Measurements from ENCODE around the gene TMEM131.
"Not testable (repeated sequence)": the region's sequence is repeated elsewhere in the genome, so short reads cannot be mapped to it uniquely, and the experiment has no call there.

TMEM131 gene

DNA sequence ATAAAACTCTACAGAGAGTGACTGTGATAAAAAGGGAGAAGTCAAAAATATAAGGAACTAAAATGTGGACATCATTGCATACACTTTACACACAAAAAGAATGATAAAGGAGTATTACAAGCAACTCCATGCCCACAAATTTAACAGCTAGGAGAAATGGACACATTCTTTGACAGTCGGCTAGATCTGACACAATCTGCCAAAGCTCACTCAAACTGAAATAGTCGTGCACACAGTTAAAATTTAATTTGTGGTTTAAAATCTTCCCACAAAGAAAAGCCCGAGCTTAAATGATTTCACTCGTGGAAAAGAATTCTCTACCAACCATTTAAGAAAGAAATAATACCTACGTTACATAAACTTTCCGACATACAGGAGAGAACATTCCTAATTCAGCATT lies 149.9 kb downstream of the TMEM131 start:
- TF ChIP-seq POLR2A (IDR thresholded peaks at IDR 0.05; ENCODE audit: low read depth, low read length): no peak
- DNase-seq (ENCODE audit: insufficient read length, low spot score) (no peak), FAIRE-seq (peak; percentile 41)

DNA sequence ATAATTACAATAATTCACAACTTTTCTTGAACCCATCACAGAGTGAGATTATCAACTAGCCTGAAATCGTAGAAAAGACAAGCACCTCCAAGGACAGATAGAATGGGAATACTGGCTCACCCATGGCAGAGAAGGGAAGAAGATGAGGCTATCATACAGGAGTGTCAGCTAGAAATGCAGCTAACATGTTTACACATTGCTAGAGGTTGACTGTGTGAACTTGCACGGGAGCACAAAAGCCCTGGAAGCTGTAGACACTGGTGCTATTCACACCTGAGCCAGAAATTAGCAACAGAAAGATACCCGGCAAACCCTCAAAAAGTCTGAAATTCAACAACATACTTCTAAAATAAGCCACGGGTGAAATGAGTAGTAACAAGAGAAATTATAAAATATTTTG lies 150.6 kb downstream of the TMEM131 start:
- TF ChIP-seq POLR2A (IDR thresholded peaks at IDR 0.05; ENCODE audit: low read depth, low read length): no peak
- FAIRE-seq: no peak

DNA sequence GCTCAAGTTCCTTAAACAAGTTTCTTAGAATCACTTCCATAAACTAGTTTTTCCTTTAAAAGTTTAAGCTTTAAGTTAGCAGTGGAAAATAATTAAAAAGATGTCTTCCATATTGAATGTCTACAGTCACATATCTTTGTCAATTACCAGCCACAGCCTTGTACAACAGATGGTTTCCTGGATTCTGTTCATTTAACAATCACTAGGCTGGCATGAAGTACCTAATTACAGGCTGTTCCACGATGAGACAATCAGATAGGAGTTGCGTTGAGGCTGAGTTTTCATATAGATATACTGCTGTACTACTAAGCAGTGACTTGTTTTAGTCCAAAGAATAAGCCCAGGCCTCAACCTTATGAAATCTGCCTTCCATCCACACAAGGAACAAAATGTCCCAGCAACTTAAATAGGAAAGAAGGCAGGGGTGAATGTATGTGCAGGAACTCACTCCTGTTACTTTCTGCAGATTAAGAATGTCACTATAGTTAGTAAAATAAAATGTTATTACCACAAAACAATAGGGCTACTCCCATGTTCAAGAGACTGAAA lies 151.4 kb downstream of the TMEM131 start:
- no peak for DNase-seq (ENCODE audit: insufficient read length, low spot score)
- FAIRE-seq: no peak
- no peak for TF ChIP-seq POLR2A (IDR thresholded peaks at IDR 0.05; ENCODE audit: low read depth, low read length)

More for the DNA sequence above, 150.6 kb downstream of the TMEM131 start:
- DNase-seq (ENCODE audit: insufficient read length, low spot score): no peak

DNA sequence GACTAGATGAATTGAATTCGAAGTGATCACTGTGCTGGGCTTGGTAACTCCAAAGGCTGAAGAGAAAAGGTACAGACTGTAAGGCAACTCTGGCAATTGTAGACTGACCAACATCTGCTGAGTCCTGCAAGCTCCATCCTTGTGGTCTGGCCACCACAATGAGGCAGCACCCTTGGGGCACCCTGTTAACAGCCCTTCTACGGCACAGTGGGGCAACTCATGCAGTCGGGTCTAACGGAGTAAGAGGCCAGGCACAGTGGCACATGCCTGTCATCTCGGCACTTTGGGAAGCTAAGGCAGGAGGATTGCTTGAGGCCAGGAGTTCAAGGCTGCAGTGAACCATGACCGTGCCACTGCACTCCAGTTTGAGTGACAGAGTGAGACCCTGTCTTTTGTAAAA lies 155.6 kb downstream of the TMEM131 start:
- no peak for FAIRE-seq
- DNase-seq (ENCODE audit: insufficient read length, low spot score): no peak
- TF ChIP-seq POLR2A (IDR thresholded peaks at IDR 0.05; ENCODE audit: low read depth, low read length): no peak

DNA sequence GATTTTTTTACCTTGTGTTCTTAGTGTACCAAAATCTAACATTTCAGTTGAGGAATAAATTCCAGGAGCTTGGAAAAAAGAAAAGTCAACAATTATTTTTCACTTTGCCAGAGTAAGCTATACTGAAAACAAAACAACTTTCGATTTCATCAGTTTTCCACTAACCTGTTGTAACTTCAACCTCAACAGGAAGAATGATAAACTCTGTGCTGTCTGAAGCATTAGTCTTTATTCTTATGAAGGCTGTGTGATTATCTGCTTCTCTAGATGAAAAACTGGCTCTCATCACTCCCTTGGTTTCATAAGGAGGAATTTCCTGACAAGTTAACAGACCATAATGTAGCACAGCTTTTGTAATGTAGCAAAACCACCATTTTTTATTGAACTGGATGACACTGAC lies 161.1 kb downstream of the TMEM131 start:
- DNase-seq (ENCODE audit: insufficient read length, low spot score) (no peak), FAIRE-seq (no peak)
- no peak for TF ChIP-seq POLR2A (IDR thresholded peaks at IDR 0.05; ENCODE audit: low read depth, low read length)

DNA sequence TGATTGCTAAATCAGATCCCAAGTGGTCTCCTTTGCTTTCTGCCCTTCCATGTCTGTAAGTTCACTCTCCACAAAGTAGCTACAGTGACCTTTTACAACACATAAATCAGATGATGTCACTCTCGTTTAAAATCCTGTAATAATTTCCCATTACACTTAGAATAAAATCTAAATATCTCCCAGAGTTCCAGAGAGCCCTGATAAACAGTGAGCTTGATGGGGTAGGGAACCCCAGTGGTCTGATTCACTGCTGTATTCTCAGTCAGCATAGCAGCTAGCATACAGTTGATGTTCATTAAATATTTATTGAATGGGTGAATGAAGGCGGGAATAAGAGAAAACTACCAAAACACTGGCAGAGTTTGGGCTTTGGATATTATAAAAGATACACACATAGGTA lies 164.6 kb downstream of the TMEM131 start:
- DNase-seq (ENCODE audit: insufficient read length, low spot score): no peak
- no peak for TF ChIP-seq POLR2A (IDR thresholded peaks at IDR 0.05; ENCODE audit: low read depth, low read length)
- no peak for FAIRE-seq

DNA sequence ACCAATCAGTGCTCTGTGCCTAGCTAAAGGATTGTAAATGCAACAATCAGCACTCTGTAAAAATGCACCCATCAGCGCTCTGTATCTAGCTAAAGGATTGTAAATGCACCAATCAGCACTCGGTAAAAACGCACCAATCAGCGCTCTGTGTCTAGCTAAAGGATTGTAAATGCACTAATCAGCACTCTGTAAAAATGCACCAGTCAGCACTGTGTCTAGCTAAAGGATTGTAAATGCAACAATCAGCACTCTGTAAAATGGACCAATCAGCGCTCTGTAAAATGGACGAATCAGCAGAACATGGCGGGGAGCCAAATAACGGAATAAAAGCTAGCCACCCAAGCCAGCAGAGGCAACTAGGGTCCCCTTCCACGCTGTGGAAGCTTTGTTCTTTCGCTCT lies 166.5 kb downstream of the TMEM131 start:
- FAIRE-seq; DNase-seq (ENCODE audit: insufficient read length, low spot score): not testable (repeated sequence)

DNA sequence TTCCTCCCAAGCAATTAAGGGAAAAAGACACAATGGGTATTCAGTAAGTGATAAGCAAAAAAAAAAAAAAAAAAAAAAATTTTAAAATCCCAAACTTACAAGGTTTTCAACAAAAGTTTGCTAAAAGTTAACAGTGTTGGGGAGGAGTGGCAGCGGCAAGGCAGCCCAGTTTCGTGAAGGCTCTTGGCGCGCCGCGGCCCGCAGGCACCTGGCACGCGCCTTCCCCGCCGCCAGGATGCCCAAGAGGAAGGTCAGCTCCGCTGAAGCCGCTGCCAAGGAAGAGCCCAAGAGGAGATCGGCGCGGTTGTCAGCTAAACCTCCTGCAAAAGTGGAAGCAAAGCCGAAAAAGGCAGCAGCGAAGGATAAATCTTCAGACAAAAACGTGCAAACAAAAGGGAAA lies 168.7 kb downstream of the TMEM131 start:
- FAIRE-seq; DNase-seq (ENCODE audit: insufficient read length, low spot score): not testable (repeated sequence)

DNA sequence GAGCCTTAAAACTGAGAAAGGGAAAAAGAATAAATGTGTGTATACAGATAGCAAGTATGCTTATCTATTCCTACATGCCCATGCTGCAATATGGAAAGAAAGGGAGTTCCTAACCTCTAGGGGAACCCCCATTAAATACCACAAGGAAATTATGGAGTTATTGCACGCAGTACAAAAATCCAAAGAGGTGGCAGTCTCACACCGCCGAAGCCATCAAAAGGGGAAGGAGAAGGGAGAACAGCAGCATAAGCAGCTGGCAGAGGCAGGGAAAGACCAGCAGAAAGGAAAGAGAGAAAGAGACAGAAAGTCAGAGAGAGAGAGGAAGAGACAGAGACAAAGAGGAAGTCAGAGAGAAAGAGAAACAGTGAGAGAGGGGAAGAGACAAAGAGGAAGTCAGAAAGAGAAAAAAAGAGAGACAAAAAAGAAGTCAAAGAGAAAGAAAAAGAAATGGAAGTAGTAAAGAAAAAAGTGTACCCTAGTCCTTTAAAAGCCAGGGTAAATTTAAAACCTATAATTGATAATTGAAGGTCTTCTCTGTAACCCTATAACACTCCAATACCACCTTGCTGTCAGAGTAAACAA lies 169.4 kb downstream of the TMEM131 start:
- not testable (repeated sequence) for FAIRE-seq

DNA sequence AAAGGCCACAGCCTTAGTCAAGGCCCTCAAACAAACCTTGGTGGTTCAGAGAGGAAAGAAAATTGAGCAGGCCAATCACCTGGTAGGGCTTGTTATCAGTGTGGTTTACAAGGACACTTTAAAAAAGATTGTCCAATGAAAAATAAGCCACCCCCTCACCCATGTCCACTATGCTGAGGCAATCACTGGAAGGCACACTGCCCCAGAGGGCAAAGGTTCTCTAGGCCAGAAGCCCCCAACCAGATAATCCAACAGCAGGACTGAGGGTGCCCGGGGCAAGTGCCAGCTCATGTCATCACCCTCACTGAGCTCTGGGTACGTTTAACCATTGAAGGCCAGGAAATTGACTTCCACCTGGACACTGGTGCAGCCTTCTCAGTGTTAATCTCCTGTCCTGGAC lies 171.7 kb downstream of the TMEM131 start:
- not testable (repeated sequence) for FAIRE-seq; DNase-seq (ENCODE audit: insufficient read length, low spot score)

More for the DNA sequence above, 169.4 kb downstream of the TMEM131 start:
- not testable (repeated sequence) for DNase-seq (ENCODE audit: insufficient read length, low spot score)

DNA sequence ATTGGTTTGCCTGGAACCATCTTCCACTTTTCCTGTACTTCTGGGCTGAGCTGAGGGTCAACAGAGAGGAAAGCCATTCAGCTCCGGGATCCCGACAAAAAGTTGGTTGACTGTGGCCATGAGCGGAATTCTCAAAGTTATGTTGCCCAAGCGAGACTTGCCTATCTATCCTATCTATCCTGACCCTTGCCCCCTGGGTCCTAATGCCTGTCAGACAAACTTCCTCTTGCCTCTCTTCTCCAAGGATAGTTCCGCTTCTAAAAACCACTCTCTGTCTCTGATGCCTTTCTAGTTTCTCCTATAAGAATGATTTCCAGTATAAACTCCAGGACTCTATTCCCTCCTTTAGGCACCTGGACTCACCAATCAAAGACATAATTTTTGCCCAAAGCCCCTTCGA lies 173.9 kb downstream of the TMEM131 start:
- FAIRE-seq; DNase-seq (ENCODE audit: insufficient read length, low spot score): not testable (repeated sequence)

DNA sequence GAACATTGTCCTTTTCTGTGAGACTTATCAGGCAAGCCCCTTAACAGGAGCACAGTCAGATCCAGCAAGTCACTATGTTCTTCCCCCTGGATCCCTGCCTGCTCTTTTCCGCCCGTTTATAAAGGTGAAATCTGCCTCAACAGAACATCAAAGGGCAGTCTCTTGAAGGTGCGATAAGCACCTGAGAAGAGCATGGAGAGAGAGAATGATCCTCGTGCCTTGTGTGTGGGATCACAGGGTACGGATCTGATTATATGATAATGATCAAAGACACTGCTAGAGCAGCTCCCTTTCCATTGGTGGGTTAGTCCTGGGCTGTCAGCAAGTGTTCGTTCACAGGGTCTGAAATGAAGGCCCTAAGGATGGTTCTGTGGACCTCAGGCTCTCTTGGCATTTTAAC lies 176.0 kb downstream of the TMEM131 start:
- no peak for TF ChIP-seq POLR2A (IDR thresholded peaks at IDR 0.05; ENCODE audit: low read depth, low read length)
- FAIRE-seq (no peak), DNase-seq (ENCODE audit: insufficient read length, low spot score) (no peak)

DNA sequence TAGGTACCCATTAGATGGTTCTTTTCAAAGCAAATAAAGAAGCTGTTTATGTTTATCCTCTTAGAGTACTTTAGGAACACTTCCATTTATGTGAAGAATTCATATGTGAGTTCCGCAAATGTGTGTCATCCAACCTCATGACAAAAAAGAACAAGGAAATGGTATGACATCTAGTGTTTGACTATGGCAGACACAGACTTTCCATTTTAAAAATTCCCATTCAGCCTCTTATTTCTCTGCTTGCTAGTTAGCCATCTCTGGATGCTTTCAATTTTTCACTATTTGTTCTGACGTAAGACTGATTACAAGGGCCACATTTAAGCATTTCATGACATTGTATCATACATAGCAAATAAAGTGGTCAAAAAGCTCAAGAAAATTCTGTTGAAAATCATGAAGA lies 179.3 kb downstream of the TMEM131 start:
- no peak for TF ChIP-seq POLR2A (IDR thresholded peaks at IDR 0.05; ENCODE audit: low read depth, low read length)
- FAIRE-seq (no peak), DNase-seq (ENCODE audit: insufficient read length, low spot score) (no peak)

DNA sequence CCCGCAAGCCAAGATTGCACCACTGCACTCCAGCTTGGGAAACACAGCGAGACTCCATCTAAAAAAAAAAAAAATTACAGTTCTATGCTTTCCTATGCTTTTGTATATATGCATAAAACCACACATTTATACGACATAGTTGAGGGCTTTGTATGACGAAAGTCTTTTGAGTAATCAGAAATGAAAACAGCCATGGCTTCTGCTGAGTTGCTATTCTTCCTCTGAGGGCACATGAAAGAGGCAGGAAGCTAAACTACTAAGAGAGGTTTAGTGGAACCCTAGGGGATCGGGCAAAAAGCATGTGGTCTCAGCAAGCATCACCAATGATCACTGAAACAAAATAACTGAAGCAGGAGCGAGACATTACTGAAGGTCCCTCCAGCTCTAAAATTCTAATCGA lies 182.8 kb downstream of the TMEM131 start:
- TF ChIP-seq POLR2A (IDR thresholded peaks at IDR 0.05; ENCODE audit: low read depth, low read length): no peak
- FAIRE-seq (no peak), DNase-seq (ENCODE audit: insufficient read length, low spot score) (no peak)

DNA sequence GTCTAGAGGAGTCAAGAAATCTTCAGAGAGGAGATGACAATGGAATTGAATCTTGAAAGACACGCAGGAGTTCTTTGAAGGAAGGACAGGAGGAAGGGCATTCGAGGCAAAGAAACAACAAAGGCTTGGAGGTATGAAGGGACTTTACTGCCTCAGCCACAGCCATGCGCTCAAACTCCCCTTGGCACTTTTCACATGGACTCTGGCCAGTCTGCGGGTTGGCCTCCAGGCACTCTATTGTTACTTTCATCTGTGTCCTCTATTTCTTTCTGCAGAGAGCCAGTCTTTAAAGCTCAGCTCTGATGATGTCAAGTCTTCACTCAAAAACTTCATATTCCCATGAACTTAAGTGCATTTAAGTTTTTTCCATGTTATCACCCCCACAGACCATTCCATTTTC lies 186.9 kb downstream of the TMEM131 start:
- FAIRE-seq: no peak

More for the DNA sequence above, 186.9 kb downstream of the TMEM131 start:
- no peak for TF ChIP-seq POLR2A (IDR thresholded peaks at IDR 0.05; ENCODE audit: low read depth, low read length)
- no peak for DNase-seq (ENCODE audit: insufficient read length, low spot score)
